ENCODE data around the gene THRB. TPM values are rescaled to one million over a fixed set of nuclear protein-coding genes. Genes with fewer than 3 reads are reported as not detected.

The THRB gene
- total RNA-seq, 6 donors from 2014 or later = 5.5 to 15.2 (median 12.0) TPM

DNA sequence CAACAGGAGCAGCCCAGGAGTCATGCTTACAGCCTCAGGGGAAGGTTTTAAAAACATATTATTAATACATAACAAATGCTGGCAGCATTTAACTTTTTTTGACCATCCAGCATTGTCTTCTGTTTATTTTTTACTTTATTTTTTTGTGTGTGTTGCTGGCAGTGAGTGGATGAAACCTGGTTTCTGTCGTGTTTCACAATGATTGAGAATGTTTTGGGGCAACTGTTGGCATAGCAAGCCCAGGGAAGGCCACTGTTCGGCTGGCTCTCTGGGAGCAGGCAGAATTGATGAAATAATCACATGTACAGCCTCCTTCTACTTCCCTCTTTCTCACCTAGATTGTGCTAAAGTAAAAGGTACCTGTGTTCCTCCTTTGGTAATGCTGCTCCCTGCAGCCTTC, 359.4 kb downstream of the THRB start:
- ATAC-seq (ENCODE audit: low FRiP score in 2 of 2) (no peak), DNase-seq (no peak)
- H3K36me3 ChIP-seq = peaks cover 0 to 12% (median 0%) of the 10 kb centered on the region in 4 donors
- peaks cover 0 to 4% (median 3%) of the 10 kb centered on the region in 4 donors for H3K4me1 ChIP-seq
- WGBS, 2 donors = 48 to 49% methylated on average over 2 of the region's 2 CpGs
- no peaks in the 10 kb centered on the region for H3K9me3 ChIP-seq
- no peaks in the 10 kb centered on the region for H3K27me3 ChIP-seq
- TF ChIP-seq, protein P1, sequence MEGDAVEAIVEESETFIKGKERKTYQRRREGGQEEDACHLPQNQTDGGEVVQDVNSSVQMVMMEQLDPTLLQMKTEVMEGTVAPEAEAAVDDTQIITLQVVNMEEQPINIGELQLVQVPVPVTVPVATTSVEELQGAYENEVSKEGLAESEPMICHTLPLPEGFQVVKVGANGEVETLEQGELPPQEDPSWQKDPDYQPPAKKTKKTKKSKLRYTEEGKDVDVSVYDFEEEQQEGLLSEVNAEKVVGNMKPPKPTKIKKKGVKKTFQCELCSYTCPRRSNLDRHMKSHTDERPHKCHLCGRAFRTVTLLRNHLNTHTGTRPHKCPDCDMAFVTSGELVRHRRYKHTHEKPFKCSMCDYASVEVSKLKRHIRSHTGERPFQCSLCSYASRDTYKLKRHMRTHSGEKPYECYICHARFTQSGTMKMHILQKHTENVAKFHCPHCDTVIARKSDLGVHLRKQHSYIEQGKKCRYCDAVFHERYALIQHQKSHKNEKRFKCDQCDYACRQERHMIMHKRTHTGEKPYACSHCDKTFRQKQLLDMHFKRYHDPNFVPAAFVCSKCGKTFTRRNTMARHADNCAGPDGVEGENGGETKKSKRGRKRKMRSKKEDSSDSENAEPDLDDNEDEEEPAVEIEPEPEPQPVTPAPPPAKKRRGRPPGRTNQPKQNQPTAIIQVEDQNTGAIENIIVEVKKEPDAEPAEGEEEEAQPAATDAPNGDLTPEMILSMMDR (IDR thresholded peaks at IDR 0.05) = no peak
- TF ChIP-seq POLR2AphosphoS5 (IDR thresholded peaks at IDR 0.05) = no peak
- TF ChIP-seq POLR2A (IDR thresholded peaks at IDR 0.05) = no peak
- TF ChIP-seq EP300 (IDR thresholded peaks at IDR 0.05) = no peak
- no peak overlapping the region for H3K4me3 ChIP-seq
- H3K27ac ChIP-seq = peak overlapping the region in 1 of 4 donors; percentile 18

DNA sequence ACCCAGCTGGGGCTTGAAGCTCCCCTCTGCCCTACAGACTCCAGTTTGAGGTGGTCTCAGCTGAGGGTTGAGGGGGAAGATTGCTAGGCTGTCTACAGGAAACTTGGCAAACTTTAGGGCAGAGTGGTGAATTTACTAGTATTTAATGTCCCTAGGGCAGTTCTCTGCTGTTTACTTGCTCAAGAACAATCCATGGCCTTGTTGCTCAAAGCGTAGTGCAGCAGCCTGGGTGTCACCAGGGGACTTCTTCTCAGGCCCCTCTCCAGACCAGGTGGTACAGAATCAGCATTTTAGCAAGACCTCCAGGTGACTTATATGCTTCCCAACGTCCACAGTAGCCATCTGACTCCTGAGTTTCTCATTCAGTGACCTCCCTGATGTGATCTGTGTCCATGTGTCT, 360.7 kb downstream of the THRB start:
- no peak overlapping the region for H3K4me3 ChIP-seq
- no peaks in the 10 kb centered on the region for H3K9me3 ChIP-seq
- DNase-seq (no peak), ATAC-seq (ENCODE audit: low FRiP score in 2 of 2) (no peak)
- TF ChIP-seq, protein P1 (IDR thresholded peaks at IDR 0.05) = no peak
- TF ChIP-seq POLR2A (IDR thresholded peaks at IDR 0.05) = no peak
- H3K27ac ChIP-seq = no peak overlapping the region
- H3K36me3 ChIP-seq = peaks cover 0 to 15% (median 0%) of the 10 kb centered on the region in 4 donors
- H3K4me1 ChIP-seq = peaks cover 6 to 8% (median 7%) of the 10 kb centered on the region in 4 donors
- no peaks in the 10 kb centered on the region for H3K27me3 ChIP-seq
- 82 to 86% methylated on average over 2 of the region's 2 CpGs for WGBS, 2 donors

GRCh38 chr3:24133436-24133835, 361.2 kb downstream of the THRB start:
- Histone ChIP-seq H3K27ac (no peak overlapping the region), H3K4me3 (no peak overlapping the region), H3K4me1 (peaks cover 6 to 10% (median 9%) of the 10 kb centered on the region in 4 donors), H3K27me3 (no peaks in the 10 kb centered on the region), H3K9me3 (no peaks in the 10 kb centered on the region), H3K36me3 (peaks cover 0 to 15% (median 0%) of the 10 kb centered on the region in 4 donors)
- TF ChIP-seq EP300 (IDR thresholded peaks at IDR 0.05) (no peak), POLR2AphosphoS5 (IDR thresholded peaks at IDR 0.05) (no peak), POLR2A (IDR thresholded peaks at IDR 0.05) (no peak)
- TF ChIP-seq, protein P1 (IDR thresholded peaks at IDR 0.05) = no peak
- ATAC-seq (ENCODE audit: low FRiP score in 2 of 2) = no peak
- DNase-seq = no peak

DNA sequence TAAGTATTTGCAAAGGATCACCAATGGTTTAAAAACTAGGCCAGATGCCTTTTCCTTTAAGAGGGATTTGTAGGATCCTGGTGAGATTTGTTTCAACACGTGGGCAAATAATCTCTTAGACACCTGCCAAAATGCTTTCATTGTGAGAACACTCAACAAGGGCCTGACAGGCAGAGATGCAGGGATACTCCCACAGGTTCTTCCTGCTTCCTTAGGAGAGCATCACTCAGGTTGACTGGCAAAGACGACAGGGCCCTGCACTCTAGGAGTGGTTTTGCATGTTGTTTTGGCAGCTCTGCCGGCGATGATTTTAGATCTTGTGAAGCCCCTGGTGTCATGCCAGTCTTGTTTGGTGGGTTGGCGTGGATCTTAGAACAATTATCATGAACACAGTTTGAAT, 365.1 kb downstream of the THRB start:
- no peaks in the 10 kb centered on the region for H3K27me3 ChIP-seq
- no peak overlapping the region for H3K4me3 ChIP-seq
- no peaks in the 10 kb centered on the region for H3K9me3 ChIP-seq
- WGBS, 2 donors = 64 to 78% methylated on average over 4 to 5 of the region's 5 CpGs
- DNase-seq = no peak
- peaks cover 0 to 19% (median 1%) of the 10 kb centered on the region in 4 donors for H3K36me3 ChIP-seq
- H3K27ac ChIP-seq = no peak overlapping the region
- TF ChIP-seq, protein P1 (IDR thresholded peaks at IDR 0.05) = no peak
- TF ChIP-seq POLR2A (IDR thresholded peaks at IDR 0.05) = no peak
- no peak for TF ChIP-seq EP300 (IDR thresholded peaks at IDR 0.05)
- no peak for TF ChIP-seq POLR2AphosphoS5 (IDR thresholded peaks at IDR 0.05)
- ATAC-seq (ENCODE audit: low FRiP score in 2 of 2) = no peak
- peaks cover 12 to 15% (median 13%) of the 10 kb centered on the region in 4 donors for H3K4me1 ChIP-seq

Measured in upper lobe of left lung (tissue), 6 donors.